Sigmoid colon (tissue), 4 donors: Measurements from ENCODE around the gene UNKL.

Experiments
- POLR2A ChIP-seq, 2 donors: fragments of 450-650 bp; IDR thresholded peaks; one replicate each; pipeline ENCODE4 v1.6.1; 2016; ENCODE audit warnings: antibody characterized with exemption in 2 of 2, mild to moderate bottlenecking in 2 of 2, moderate library complexity in 2 of 2
- POLR2AphosphoS5 ChIP-seq, 4 donors: sonication (generic); formaldehyde crosslinking; IDR thresholded peaks; one replicate each; pipeline ENCODE4 v1.6.1; 2017; ENCODE audit warnings: antibody characterized with exemption in 4 of 4
- TF ChIP-seq, protein P1 (sequence below), 4 experiments: fragments of 450-650 bp in 3 of 4; fragments of 200-600 bp in 1 of 4; IDR thresholded peaks; one replicate each; pipeline ENCODE4 v1.5.1; 2016 to 2019; ENCODE audit warnings: antibody characterized with exemption in 4 of 4, mild to moderate bottlenecking in 3 of 4, moderate library complexity in 2 of 4

- TF ChIP-seq, protein P1, sequence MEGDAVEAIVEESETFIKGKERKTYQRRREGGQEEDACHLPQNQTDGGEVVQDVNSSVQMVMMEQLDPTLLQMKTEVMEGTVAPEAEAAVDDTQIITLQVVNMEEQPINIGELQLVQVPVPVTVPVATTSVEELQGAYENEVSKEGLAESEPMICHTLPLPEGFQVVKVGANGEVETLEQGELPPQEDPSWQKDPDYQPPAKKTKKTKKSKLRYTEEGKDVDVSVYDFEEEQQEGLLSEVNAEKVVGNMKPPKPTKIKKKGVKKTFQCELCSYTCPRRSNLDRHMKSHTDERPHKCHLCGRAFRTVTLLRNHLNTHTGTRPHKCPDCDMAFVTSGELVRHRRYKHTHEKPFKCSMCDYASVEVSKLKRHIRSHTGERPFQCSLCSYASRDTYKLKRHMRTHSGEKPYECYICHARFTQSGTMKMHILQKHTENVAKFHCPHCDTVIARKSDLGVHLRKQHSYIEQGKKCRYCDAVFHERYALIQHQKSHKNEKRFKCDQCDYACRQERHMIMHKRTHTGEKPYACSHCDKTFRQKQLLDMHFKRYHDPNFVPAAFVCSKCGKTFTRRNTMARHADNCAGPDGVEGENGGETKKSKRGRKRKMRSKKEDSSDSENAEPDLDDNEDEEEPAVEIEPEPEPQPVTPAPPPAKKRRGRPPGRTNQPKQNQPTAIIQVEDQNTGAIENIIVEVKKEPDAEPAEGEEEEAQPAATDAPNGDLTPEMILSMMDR (IDR thresholded peaks at IDR 0.05) = no peak
- TF ChIP-seq POLR2A (IDR thresholded peaks at IDR 0.05) = no peak
- TF ChIP-seq POLR2AphosphoS5 (IDR thresholded peaks at IDR 0.05) = no peak
Measured at GRCh38 chr16:1455190-1456171, 41.0 kb upstream of the UNKL start.
